GM20431 (cell line): ENCODE data around the gene CCDC9B.

Experiments used
- in situ Hi-C: fragments of 300-500 bp; cut with MseI, MboI; formaldehyde crosslinking; loops from one replicate; pipeline ENCODE4 v1.15.0; 2020; ENCODE audit warnings: low sequenced_read_pairs; ENCODE audit not compliant: unreplicated experiment

The CCDC9B gene

DNA sequence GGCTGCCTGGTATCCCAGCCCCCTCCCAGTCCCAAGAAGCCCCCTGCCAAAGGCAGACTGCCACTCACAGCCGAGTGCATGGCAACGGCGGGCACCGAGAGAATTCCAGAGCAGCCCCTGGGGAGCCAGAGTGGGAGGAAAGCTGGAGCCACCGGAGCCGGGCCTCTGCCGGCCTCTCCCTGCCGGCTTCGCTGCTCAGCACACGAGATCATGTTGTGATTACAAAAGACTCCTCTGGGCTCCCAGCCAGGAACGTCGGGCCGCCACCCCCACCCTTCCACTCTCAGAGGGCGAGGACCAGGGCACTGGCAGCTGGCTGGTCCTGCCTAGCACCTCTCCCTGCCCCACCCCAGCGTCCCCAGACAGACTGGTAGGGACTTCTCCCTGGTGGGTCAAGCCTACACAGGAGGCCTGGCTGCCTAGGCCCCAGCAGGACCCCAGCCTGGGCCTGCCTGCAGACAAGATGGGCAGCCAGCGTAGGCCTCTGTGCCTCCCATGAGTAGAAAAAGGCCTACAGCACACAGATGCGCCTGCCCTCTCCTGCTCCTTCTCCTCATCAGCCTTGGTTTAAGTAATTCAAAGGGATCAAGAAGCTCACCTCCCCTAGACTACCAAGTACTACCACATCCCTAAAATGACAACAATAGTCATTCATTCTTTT, at the start of gene CCDC9B:
Gene CCDC9B (minus strand): TSS at position 200 of the 661 bp plus-strand sequence. CDS start 120 bp downstream, at position 80.
- in situ Hi-C loops, result loop anchor here (10.0 kb wide), 1 partner anchor 84 kb away; no protein-coding TSS in a partner anchor

DNA sequence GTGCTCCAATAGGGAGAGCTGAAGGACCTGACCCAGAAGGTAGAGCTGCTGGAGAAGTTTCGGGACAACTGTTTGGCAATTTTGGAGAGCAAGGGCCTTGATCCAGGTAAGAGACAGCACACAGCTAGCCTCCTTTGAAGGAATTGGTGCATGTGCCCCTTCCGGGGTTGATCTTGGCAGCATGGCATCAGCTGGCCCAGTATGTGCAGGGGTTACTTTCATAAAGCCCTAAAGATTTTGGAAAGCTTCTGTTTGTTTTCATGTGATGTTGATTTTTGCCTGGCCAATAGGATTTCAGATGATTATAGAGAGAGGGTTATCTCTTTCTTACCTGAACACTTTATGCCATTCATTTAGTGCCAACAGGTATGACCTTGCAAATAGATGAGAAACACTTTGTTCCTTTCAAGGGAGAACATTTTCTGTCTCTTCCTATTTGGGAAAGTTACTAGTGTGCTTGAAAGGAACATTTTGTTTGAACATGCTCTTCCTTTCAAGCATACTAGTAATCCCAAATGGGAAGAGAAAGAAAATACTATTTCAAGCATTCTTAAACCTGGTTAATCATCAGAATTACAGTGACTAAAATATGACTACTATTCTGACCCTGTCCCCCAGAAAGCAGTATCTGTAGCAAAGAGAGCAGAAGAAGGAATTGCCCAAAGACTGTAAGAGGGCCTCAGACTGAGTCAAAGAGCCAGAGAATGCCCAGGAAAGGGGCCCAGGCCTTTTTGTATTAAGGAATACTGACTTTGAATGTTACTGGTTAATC, 49.3 kb upstream of the CCDC9B start:
- in situ Hi-C loops, result no loop called here

DNA sequence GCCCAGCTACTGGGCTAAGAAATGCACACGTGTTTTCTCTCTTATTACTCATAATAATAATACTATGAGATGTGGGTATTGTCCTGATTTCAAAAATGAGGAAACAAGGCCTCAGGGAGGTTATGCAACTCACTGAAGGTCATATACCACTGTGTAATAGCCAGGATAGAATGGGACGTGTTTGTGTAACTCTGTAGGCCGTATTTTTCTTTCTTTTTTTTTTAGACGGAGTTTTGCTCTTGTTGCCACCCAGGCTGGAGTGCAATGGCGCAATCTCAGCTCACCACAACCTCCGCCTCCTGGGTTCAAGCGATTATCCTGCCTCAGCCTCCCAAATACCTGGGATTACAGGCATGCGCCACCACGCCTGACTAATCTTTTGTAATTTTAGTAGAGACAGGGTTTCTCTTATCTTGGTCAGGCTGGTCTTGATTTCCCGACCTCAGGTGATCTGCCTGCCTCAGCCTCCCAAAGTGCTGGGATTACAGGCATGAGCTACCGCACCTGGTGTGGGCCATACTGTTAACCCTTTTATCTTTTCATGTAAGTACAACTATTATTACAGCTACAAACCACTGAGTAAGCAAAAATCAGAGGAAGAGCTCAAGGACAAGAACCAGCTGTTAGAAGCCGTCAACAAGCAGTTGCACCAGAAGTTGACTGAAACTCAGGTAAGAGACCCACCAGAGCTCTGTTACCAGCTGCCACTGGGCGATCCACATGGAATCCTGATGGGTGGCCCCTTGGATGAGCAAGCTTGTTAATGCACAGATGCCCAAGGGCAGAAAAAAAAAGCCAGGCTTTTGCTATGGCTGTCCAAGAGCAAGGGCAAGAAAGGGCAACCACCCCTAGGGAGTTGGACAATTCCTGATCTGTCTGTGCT, 48.4 kb upstream of the CCDC9B start:
- in situ Hi-C loops, result no loop called here

DNA sequence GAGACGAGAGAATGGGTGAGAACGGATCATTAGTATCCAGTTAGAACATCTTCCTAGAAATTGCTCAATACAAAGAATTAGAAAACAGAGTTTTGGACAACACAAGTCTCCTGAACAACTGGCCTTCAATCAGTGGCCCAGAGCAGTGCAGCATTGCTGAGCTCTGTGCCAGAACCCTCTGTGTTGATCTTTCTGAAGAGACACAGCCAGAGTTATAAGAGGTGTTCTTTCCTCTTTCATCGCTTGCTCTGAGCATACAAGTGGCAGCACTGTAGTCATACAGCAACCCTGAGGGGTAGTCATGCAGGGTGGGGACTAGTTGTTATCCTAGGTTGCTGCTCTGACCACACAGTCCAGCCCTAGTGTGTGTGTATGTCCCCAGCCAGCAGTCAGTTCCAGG, 45.7 kb upstream of the CCDC9B start:
- in situ Hi-C loops, result no loop called here

DNA sequence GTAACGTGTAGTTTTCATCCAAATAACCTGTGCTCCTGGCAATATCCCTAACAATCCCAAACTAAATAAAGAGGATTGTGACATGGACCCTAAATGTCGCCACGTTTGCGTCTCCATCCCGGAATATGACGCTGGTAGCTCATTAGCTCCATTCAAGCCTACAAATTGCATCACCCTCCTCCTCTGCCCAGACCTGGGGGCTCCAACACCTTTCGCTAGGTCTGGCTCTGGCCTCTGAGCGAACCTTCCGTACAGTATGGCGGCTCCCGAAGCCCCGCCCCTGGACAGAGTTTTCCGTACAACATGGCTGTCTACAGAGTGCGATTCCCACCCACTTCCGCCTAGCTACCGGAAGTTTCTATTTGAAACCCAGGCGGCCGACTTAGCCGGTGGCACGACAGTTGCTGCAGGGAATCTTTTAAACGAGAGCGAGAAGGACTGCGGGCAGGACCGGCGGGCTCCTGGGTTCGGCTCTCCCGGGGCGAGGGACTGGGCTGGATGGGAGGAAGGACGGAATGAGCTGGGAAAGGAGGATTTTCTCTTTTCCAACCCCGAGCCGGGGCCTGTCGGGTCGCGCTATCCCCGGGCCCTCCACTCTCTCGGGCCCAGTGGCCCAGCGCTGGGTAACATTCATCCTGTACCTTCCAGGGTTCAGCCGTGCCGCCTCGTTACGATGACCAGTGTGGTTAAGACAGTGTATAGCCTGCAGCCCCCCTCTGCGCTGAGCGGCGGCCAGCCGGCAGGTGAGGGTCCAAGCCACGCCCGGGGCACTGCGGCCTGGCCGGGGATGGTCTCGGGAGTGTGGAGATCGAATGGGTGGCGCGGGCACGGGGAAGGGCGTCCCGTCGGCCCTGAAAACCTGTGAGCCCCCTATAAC, 42.1 kb upstream of the CCDC9B start, which contains the start of gene KNSTRN:
Gene KNSTRN (plus strand): TSS at position 142 of the 877 bp plus-strand sequence. CDS start 115 bp downstream, at position 257.
- in situ Hi-C loops, result no loop called here

DNA sequence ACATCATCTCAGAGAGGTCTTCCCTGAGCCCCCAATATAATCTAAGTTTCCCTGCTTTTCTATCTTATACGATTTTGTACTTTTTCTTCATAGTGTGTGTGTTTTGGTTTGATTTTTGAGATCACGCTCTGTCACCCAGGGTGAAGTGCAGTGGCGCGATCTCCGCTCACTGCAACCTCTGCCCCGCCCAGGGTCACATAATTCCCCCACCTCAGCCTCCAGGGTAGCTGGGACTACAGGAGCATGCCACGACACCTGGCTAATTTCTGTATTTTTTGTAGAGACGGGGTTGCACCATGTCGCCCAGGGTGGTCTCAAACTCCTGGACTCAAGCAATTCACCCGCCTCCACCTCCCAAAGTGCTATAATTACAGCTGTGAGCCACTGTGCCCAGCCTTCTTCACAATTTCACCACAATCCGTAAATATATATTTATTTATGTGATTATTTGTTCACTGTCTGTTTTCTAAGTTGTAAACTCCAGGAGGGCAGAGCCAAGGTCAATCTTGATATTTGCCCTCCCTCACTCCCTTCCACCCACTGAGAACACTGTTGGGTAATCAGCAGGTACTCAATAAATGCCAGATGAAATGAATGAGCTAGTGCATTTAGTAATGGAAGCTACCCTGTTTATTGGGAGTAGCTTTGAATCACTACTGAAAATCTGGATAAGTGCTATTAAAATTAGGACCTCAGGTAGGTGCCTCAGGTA, 41.2 kb upstream of the CCDC9B start:
- in situ Hi-C loops, result no loop called here

DNA sequence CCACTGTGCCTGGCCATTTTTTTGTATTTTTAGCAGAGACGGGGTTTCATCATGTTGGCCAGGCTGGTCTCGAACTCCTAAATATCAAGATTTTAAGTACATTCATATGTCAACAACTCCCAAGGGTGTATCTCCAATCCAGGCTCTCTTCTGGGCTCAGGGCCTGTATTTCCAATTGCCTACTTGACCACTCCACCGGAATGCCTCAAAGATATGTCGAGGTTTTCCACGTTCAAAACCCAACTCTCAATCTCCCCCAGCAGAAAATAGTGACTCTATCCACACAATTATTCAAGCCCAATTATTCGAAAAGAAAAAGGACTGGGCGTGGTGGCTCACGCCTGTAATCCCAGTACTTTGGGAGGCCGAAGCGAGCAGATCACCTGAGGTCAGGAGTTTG, 39.9 kb upstream of the CCDC9B start:
- in situ Hi-C loops, result no loop called here

DNA sequence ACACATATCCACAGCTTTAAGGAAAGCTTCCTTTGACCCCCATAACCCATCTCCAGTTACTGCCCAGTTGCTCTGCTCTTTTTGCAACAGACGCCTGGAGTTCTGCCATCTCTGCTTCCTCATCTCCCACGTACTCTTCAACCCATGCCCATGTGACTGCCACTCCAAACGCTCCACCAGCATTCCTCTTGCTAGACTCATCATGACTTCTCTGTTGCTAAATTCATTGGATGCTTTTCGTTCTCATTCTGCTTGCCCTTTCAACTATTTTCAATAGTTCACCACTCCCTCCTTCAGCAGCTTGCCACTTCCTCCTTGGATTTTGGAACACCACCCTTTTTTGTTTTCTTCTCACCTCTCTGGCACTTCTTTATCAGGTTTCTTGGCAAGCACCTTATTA, 39.1 kb upstream of the CCDC9B start:
- in situ Hi-C loops, result no loop called here

DNA sequence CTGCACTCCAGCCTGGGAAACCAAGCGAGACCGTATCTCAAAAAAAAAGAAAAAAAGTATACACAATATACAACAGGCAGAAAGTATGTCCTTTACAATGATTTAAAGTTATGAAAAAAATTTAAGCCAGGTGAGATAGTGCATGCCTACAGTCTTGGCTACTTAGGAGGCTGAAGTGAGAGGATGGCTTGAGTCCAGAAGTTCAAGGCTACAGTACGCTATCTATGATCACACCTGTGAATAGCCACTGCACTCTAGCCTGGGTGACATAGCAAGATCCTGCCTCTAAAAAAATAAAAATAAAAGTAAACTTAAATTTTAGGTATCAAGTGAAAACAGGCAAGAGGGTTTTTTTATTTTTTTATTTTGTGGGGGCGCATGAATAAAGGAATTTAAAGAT, 38.6 kb upstream of the CCDC9B start:
- in situ Hi-C loops, result no loop called here

DNA sequence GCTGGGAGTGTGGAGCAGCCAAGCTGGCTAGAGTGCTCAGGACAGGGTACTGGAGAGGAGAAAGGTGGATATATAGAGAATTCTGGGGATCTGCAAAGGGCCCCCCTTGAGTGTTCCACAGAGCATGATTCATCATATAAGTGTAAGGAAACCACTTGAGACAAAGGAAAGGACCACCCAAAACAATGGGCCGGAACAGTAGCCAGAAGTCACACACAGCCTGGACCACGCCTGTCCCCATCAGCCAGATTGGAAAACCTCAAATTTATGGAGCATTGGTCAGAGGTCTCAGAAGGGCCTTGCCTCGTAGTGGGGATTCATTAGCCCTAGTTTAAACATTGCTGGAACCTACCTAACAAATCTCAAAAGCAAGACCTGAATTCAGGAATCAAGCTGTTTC, 36.9 kb upstream of the CCDC9B start:
- in situ Hi-C loops, result no loop called here

DNA sequence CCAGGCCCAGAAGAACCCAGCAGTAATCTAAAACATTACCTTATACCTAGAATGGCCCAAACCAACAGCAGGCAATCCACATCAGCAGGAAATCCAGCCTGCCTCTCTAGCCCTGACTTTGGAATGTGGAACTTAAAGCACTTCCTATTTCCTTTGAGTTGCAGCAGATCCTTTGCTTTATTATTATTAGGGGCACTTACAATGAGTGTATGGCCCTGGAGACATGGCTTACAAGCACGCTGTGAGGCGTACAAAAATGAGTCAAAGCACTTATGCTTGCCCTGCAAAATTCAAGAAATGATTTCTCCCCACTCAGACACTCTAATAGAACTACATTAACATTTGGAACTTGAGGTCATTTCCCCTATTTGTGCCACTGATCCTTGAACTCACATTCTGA, 32.2 kb upstream of the CCDC9B start:
- in situ Hi-C loops, result no loop called here

DNA sequence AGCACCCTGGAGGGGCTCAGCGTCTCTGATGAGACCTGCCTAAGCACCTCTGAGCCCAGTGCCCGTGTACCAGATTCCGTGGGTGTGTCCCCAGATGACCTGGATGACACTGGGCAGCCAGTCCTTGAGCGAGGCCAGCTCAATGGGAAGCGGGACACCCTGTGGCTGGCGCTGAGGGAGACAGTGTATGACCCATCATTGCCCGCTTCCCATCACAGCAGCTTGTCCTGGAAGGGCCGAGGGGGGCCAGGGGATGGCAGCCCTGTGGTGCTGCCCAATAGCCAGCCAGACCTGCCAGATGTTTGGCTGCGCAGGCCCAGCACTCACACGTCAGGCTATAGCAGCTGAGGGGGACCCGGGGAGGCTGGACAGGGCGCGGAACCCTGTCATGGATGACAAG, 29.2 kb upstream of the CCDC9B start:
- in situ Hi-C loops, result no loop called here

DNA sequence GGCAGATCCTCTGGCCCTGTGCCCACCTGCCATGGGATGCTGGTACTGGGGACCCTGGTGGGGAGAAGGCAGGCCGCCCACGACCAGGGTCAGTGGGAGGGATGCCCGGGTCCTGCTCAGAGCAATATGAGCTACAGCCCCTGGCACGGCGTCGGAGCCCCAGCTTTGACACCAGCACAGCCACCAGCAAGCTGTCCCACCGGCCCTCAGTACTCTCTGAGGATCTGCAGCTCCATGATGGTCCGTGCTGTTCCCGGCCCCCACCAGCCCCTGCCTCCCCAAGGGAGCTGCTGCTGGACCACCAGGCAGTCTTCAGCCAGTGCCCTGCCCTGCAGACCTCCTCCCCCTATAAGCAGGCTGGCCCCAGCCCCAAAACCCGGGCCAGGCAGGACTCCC, 28.7 kb upstream of the CCDC9B start:
- in situ Hi-C loops, result no loop called here

DNA sequence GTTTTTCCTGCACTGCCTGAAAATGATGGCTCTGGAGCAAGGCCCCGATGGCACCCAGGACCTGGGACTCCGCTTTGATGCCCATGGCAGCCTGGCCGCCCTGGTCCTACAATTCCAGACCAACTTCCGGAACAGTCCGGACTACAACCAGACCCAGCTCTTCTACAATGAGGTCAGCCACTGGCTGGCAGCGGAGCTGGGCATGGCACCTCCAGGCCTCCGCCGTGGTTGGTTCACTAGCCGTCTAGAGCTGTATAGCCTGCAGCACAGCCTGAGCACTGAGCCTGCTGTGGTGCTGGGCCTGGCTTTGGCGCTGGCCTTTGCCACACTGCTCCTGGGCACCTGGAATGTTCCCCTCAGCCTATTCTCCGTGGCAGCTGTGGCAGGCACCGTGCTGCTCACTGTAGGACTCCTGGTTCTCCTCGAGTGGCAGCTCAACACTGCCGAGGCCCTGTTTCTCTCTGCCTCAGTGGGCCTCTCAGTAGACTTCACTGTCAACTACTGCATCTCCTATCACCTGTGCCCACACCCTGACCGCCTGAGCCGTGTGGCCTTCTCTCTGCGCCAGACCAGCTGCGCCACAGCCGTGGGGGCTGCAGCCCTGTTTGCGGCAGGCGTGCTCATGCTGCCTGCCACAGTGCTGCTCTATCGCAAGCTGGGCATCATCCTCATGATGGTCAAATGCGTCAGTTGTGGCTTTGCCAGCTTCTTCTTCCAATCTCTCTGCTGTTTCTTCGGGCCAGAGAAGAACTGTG, 28.2 kb upstream of the CCDC9B start:
- in situ Hi-C loops, result no loop called here

DNA sequence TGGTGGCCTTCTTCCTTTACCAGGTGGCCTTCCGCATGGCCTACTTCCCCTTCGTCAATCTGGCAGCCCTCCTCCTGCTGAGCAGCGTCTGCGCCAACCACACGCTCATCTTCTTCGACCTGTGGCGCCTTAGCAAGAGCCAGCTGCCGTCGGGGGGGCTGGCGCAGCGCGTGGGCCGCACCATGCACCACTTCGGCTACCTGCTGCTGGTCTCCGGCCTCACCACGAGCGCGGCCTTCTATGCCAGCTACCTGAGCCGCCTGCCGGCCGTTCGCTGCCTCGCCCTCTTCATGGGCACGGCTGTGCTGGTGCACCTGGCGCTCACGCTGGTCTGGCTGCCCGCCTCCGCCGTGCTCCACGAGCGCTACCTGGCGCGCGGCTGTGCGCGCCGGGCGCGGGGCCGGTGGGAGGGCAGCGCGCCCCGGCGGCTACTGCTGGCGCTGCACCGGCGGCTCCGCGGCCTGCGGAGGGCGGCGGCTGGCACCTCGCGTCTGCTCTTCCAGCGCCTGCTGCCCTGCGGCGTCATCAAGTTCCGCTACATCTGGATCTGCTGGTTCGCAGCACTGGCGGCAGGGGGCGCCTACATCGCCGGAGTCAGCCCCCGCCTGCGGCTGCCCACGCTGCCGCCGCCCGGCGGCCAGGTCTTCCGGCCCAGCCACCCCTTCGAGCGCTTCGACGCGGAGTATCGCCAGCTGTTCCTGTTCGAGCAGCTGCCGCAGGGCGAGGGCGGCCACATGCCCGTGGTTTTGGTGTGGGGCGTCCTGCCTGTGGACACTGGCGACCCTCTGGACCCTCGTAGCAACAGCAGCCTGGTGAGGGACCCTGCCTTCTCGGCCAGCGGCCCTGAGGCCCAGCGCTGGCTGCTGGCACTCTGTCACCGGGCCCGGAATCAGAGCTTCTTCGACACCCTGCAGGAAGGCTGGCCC, 27.2 kb upstream of the CCDC9B start:
- in situ Hi-C loops, result no loop called here

DNA sequence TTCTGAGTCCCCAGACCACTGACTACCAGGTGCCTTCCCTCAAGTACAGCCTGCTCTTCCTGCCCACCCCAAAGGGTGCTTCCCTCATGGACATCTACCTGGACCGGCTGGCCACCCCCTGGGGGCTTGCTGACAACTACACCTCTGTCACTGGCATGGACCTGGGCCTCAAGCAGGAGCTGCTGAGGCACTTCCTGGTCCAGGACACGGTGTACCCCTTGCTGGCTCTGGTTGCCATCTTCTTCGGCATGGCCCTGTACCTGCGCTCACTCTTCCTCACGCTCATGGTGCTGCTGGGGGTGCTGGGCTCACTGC, 26.6 kb upstream of the CCDC9B start:
- in situ Hi-C loops, result no loop called here
